Erythroblast (primary cell): ENCODE data around the gene AUTS2.

Experiments
- GATA1 ChIP-seq: IDR thresholded peaks from 2 replicates; pipeline ENCODE4 v1.6.1; 2011; ENCODE audit warnings: low read depth, mild to moderate bottlenecking, control low read depth, low read length, moderate library complexity
- POLR2A ChIP-seq: IDR thresholded peaks from 2 replicates; pipeline ENCODE4 v1.6.1; 2011; ENCODE audit warnings: mild to moderate bottlenecking, low read length

- TF ChIP-seq POLR2A (no peak), GATA1 (no peak)
These were observed 705.0 kb downstream of the AUTS2 start for GRCh38 chr7:70303309-70303708.
